IPS DF 4.7 (cell line): Measurements from ENCODE around the gene SLX4IP.
"Not testable (repeated sequence)": the region's sequence is repeated elsewhere in the genome, so short reads cannot be mapped to it uniquely, and the experiment has no call there.

Experiments
- DNase-seq: peaks from one replicate; pipeline ENCODE4 v3.0.0-alpha.2; 2013; ENCODE audit warnings: low spot score; ENCODE audit errors: extremely low read depth

SLX4IP gene

GRCh38 chr20:10602221-10602871 lies 167.2 kb downstream of the SLX4IP start:
- DNase-seq: no peak

- DNase-seq: no peak
Measured at GRCh38 chr20:10603378-10603777, 168.3 kb downstream of the SLX4IP start.

GRCh38 chr20:10603971-10604864 lies 169.1 kb downstream of the SLX4IP start:
- DNase-seq: no peak

GRCh38 chr20:10604865-10605440 lies 169.8 kb downstream of the SLX4IP start:
- no peak for DNase-seq

GRCh38 chr20:10605547-10606195 lies 170.6 kb downstream of the SLX4IP start:
- no peak for DNase-seq

- DNase-seq: no peak
Measured at GRCh38 chr20:10609276-10609675, 174.2 kb downstream of the SLX4IP start.

- DNase-seq: no peak
Measured at GRCh38 chr20:10609770-10610169, 174.7 kb downstream of the SLX4IP start.

- DNase-seq: no peak
Measured at GRCh38 chr20:10610251-10610650, 175.1 kb downstream of the SLX4IP start.

- no peak for DNase-seq
Measured at GRCh38 chr20:10611357-10611756, 176.3 kb downstream of the SLX4IP start.

- not testable (repeated sequence) for DNase-seq
Measured at GRCh38 chr20:10613426-10613825, 178.3 kb downstream of the SLX4IP start.

- DNase-seq: no peak
Measured at GRCh38 chr20:10613911-10614310, 178.8 kb downstream of the SLX4IP start.

GRCh38 chr20:10616212-10616611 lies 181.1 kb downstream of the SLX4IP start:
- no peak for DNase-seq

GRCh38 chr20:10617549-10618133 lies 182.5 kb downstream of the SLX4IP start:
- not testable (repeated sequence) for DNase-seq

GRCh38 chr20:10618611-10619245 lies 183.6 kb downstream of the SLX4IP start:
- DNase-seq: no peak

- DNase-seq: no peak
Measured at GRCh38 chr20:10619427-10619826, 184.3 kb downstream of the SLX4IP start.

GRCh38 chr20:10621149-10621548 lies 186.0 kb downstream of the SLX4IP start:
- no peak for DNase-seq

GRCh38 chr20:10622657-10623418 lies 187.7 kb downstream of the SLX4IP start:
- DNase-seq: no peak

GRCh38 chr20:10625641-10626040 lies 190.5 kb downstream of the SLX4IP start:
- DNase-seq: no peak

GRCh38 chr20:10626896-10627295 lies 191.8 kb downstream of the SLX4IP start:
- no peak for DNase-seq

GRCh38 chr20:10629946-10630650 lies 195.0 kb downstream of the SLX4IP start:
- DNase-seq: no peak
